ENCODE data around the gene PCDHGA8. TPM values are rescaled to one million over a fixed set of nuclear protein-coding genes. Genes with fewer than 3 reads are reported as not detected.
"Not testable (repeated sequence)": the region's sequence is repeated elsewhere in the genome, so short reads cannot be mapped to it uniquely, and the experiment has no call there.

The PCDHGA8 gene
- total RNA-seq, 1 experiment from 2014 or later: 2.2 TPM

DNA sequence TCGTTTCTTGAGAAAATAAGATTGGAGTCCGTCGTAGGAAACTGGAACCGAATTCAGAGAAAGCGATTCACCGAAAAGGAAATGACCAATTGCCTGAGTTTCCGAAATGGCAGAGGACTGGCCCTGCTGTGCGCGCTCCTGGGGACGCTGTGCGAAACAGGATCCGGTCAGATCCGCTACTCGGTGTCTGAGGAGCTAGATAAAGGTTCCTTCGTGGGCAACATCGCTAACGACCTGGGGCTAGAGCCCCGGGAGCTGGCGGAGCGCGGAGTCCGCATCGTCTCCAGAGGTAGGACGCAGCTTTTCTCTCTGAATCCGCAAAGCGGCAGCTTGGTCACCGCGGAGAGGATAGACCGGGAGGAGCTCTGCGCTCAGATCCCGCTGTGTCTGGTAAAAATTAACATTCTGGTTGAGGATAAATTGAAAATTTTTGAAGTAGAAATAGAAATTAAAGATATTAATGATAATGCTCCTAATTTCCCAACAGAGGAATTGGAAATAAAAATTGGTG is 48.4 kb upstream of the PCDHGA8 start:
- no TSS peak for BruUV-seq (replicated peaks)
- no peak overlapping the region for H3K4me3 ChIP-seq (ENCODE audit: low read depth, low read length, poor library complexity, severe bottlenecking)

DNA sequence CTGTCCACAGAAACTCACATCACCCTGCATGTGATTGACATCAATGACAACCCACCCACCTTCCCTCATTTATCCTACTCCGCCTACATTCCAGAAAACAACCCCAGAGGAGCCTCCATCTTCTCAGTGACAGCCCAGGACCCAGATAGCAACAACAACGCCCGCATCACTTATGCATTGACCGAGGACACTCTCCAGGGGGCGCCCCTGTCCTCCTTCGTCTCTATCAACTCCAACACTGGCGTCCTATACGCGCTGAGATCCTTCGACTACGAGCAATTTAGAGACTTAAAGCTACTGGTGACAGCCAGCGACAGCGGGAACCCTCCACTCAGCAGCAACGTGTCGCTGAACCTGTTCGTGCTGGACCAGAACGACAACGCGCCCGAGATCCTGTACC is 47.1 kb upstream of the PCDHGA8 start:
- TF ChIP-seq EZH2 (IDR thresholded peaks at IDR 0.05; ENCODE audit: borderline replicate concordance, low read depth, low read length, poor library complexity, severe bottlenecking) (no peak), CTCF (conservative IDR thresholded peaks at IDR 0.05; ENCODE audit: low read depth, low read length) (no peak)
- peaks cover 10% of the 10 kb centered on the region for H3K9me3 ChIP-seq (ENCODE audit: low read depth, low read length, poor library complexity, severe bottlenecking)
- H3K27ac ChIP-seq (ENCODE audit: low read depth, low read length, poor library complexity, severe bottlenecking): no peak overlapping the region
- H3K27me3 ChIP-seq (replicated peaks; ENCODE audit: insufficient read depth, low read depth, low read length, poor library complexity): no peaks in the 10 kb centered on the region
- intact Hi-C loops (cut with micrococcal nuclease; ENCODE audit: unreplicated experiment): no loop called here
- no peaks in the 10 kb centered on the region for H3K4me1 ChIP-seq (ENCODE audit: insufficient read depth, low read length, poor library complexity, severe bottlenecking)
- no peak for DNase-seq (ENCODE audit: low spot score)
- ChIA-PET POLR2A (ENCODE audit: low non-redundant PET) (no interaction called here), CTCF (no interaction called here)
- no peak overlapping the region for H3K4me3 ChIP-seq (ENCODE audit: low read depth, low read length, poor library complexity, severe bottlenecking)
- no TSS peak for BruUV-seq (replicated peaks)
- no peaks in the 10 kb centered on the region for H3K36me3 ChIP-seq (ENCODE audit: insufficient read depth, low read length, poor library complexity, severe bottlenecking)

More for the DNA sequence above, 48.4 kb upstream of the PCDHGA8 start:
- Histone ChIP-seq H3K4me1 (ENCODE audit: insufficient read depth, low read length, poor library complexity, severe bottlenecking) (no peaks in the 10 kb centered on the region), H3K27ac (ENCODE audit: low read depth, low read length, poor library complexity, severe bottlenecking) (no peak overlapping the region), H3K27me3 (replicated peaks; ENCODE audit: insufficient read depth, low read depth, low read length, poor library complexity) (no peaks in the 10 kb centered on the region), H3K36me3 (ENCODE audit: insufficient read depth, low read length, poor library complexity, severe bottlenecking) (no peaks in the 10 kb centered on the region), H3K9me3 (ENCODE audit: low read depth, low read length, poor library complexity, severe bottlenecking) (peaks cover 18% of the 10 kb centered on the region)
- ChIA-PET POLR2A (ENCODE audit: low non-redundant PET) (no interaction called here), CTCF (no interaction called here)
- DNase-seq (ENCODE audit: low spot score): no peak
- TF ChIP-seq CTCF (conservative IDR thresholded peaks at IDR 0.05; ENCODE audit: low read depth, low read length) (no peak), EZH2 (IDR thresholded peaks at IDR 0.05; ENCODE audit: borderline replicate concordance, low read depth, low read length, poor library complexity, severe bottlenecking) (no peak)
- intact Hi-C loops (cut with micrococcal nuclease; ENCODE audit: unreplicated experiment): no loop called here

GRCh38 chr5:141346017-141346416 is 46.4 kb upstream of the PCDHGA8 start:
- H3K27ac ChIP-seq (ENCODE audit: low read depth, low read length, poor library complexity, severe bottlenecking); H3K36me3 ChIP-seq (ENCODE audit: insufficient read depth, low read length, poor library complexity, severe bottlenecking); DNase-seq (ENCODE audit: low spot score); POLR2A ChIA-PET (ENCODE audit: low non-redundant PET); BruUV-seq (replicated peaks); intact Hi-C loops (cut with micrococcal nuclease; ENCODE audit: unreplicated experiment); H3K27me3 ChIP-seq (replicated peaks; ENCODE audit: insufficient read depth, low read depth, low read length, poor library complexity); H3K4me1 ChIP-seq (ENCODE audit: insufficient read depth, low read length, poor library complexity, severe bottlenecking); H3K4me3 ChIP-seq (ENCODE audit: low read depth, low read length, poor library complexity, severe bottlenecking); CTCF ChIA-PET: not testable (repeated sequence)
- H3K9me3 ChIP-seq (ENCODE audit: low read depth, low read length, poor library complexity, severe bottlenecking): peaks cover 12% of the 10 kb centered on the region
